Lower lobe of right lung (tissue), 2 donors: ENCODE measurements around the gene STRA6. TPM values are rescaled to one million over a fixed set of nuclear protein-coding genes. Genes with fewer than 3 reads are reported as not detected.

Experiments used
- ATAC-seq, 2 donors: fragments of 200-7000 bp; cut with Tn5 transposase; one replicate each; pipeline ENCODE4 v1.9.1; 2020 to 2022; ENCODE audit warnings: mild to moderate bottlenecking in 2 of 2, moderate library complexity in 2 of 2
- DNase-seq: peaks from one replicate; pipeline ENCODE4 v3.0.0-alpha.2; 2020
- H3K27ac ChIP-seq: fragments of 200-600 bp; one replicate; pipeline ENCODE4 v1.8.0; 2022
- H3K27me3 ChIP-seq: fragments of 200-600 bp; one replicate; pipeline ENCODE4 v1.8.0; 2022; ENCODE audit warnings: low read depth
- H3K36me3 ChIP-seq: fragments of 200-600 bp; one replicate; pipeline ENCODE4 v1.8.0; 2022; ENCODE audit warnings: mild to moderate bottlenecking
- H3K4me1 ChIP-seq: fragments of 200-600 bp; one replicate; pipeline ENCODE4 v1.8.0; 2022
- H3K4me3 ChIP-seq: fragments of 200-600 bp; one replicate; pipeline ENCODE4 v1.8.0; 2022; ENCODE audit warnings: mild to moderate bottlenecking
- H3K9me3 ChIP-seq: fragments of 200-600 bp; one replicate; pipeline ENCODE4 v1.8.0; 2022
- intact Hi-C: fragments of 100-400 bp; cut with DNase I; formaldehyde crosslinking; loops from one replicate; pipeline ENCODE4 v1.11.0; 2022
- total RNA-seq: library from RNA; stranded (reverse); fragmentation: NEBNext Ultra II Directional; extraction: Animal tissue kit (Norgen Biotek cat#: 25700); gene quantifications from one replicate; pipeline ENCODE4 v1.2.1, GENCODE V29; 2021
- TF ChIP-seq, protein P1 (sequence below): fragments of 200-600 bp; IDR thresholded peaks from one replicate; pipeline ENCODE4 v1.8.0; 2022; ENCODE audit warnings: antibody characterized with exemption, mild to moderate bottlenecking
- donor health status: DM: no; HTN: yes; CAD: no; lungs with severe emphysema.

STRA6 gene
- total RNA-seq, 1 donor from 2014 or later: not detected

DNA sequence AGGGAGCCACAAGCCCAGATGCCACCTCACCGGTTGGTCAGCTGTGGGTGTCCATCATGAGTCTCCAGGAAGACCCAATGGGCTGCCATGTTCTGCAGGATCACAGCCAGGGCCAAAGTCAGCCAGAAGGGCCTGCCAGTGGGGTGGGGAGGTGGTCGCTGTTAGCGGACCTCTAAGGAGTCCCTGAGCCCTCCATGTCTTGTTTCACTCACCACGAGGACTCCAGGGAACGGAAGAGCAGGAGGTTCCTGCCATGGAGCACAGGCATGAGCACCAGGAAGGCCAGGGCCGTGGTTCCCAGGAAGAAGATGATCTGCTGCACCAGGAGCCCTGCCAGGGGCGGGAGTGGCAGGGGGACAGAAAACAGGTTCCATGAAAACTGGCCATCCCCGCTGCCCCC is 20.5 kb downstream of the STRA6 start:
- peaks cover 27% of the 10 kb centered on the region for H3K4me1 ChIP-seq
- no peak overlapping the region for H3K4me3 ChIP-seq
- TF ChIP-seq, protein P1, sequence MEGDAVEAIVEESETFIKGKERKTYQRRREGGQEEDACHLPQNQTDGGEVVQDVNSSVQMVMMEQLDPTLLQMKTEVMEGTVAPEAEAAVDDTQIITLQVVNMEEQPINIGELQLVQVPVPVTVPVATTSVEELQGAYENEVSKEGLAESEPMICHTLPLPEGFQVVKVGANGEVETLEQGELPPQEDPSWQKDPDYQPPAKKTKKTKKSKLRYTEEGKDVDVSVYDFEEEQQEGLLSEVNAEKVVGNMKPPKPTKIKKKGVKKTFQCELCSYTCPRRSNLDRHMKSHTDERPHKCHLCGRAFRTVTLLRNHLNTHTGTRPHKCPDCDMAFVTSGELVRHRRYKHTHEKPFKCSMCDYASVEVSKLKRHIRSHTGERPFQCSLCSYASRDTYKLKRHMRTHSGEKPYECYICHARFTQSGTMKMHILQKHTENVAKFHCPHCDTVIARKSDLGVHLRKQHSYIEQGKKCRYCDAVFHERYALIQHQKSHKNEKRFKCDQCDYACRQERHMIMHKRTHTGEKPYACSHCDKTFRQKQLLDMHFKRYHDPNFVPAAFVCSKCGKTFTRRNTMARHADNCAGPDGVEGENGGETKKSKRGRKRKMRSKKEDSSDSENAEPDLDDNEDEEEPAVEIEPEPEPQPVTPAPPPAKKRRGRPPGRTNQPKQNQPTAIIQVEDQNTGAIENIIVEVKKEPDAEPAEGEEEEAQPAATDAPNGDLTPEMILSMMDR: no peak
- ATAC-seq (no peak), DNase-seq (peak; percentile 25)
- H3K36me3 ChIP-seq: no peaks in the 10 kb centered on the region
- intact Hi-C loops: no loop called here
- no peaks in the 10 kb centered on the region for H3K9me3 ChIP-seq
- no peak overlapping the region for H3K27ac ChIP-seq
- no peaks in the 10 kb centered on the region for H3K27me3 ChIP-seq

DNA sequence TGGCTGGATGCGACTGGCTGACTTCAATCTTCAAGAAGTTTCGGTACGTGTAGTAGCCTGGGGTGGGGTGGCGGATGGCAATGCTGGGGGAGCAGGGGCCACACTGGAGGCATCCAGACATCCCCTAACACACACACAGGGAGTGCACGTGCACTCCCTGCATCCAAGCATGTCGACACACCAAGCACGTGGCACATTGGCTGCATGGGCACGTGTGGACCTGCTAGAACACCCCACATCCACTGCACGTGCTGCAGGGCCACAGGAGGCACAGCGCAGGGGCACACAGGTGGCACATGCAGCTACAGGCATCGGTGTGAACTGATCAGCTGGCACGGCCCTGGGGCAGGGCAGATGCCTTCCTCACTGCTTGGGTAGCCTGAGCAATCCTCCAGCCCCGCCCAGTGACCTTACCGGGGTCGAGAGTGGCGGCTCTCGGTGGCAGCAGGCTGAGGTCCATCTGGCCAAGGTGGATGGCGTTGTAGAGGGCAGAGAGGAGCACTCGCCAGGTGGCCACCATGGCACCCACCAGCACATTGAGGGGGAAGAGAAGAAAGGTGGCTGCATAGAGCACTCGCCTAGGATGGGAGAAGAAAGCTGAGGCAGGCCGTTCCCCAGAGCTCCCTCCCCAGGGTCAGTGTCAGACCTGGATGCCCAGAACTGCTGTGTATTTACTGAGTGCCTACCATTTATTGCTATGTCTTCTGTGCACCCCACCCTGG is 21.5 kb downstream of the STRA6 start:
- H3K4me3 ChIP-seq: no peak overlapping the region
- intact Hi-C loops: no loop called here
- H3K4me1 ChIP-seq: peaks cover 36% of the 10 kb centered on the region
- no peak overlapping the region for H3K27ac ChIP-seq
- no peak for ATAC-seq
- H3K36me3 ChIP-seq: no peaks in the 10 kb centered on the region
- no peaks in the 10 kb centered on the region for H3K27me3 ChIP-seq
- TF ChIP-seq, protein P1: no peak
- H3K9me3 ChIP-seq: no peaks in the 10 kb centered on the region
- peak; percentile 41 for DNase-seq

DNA sequence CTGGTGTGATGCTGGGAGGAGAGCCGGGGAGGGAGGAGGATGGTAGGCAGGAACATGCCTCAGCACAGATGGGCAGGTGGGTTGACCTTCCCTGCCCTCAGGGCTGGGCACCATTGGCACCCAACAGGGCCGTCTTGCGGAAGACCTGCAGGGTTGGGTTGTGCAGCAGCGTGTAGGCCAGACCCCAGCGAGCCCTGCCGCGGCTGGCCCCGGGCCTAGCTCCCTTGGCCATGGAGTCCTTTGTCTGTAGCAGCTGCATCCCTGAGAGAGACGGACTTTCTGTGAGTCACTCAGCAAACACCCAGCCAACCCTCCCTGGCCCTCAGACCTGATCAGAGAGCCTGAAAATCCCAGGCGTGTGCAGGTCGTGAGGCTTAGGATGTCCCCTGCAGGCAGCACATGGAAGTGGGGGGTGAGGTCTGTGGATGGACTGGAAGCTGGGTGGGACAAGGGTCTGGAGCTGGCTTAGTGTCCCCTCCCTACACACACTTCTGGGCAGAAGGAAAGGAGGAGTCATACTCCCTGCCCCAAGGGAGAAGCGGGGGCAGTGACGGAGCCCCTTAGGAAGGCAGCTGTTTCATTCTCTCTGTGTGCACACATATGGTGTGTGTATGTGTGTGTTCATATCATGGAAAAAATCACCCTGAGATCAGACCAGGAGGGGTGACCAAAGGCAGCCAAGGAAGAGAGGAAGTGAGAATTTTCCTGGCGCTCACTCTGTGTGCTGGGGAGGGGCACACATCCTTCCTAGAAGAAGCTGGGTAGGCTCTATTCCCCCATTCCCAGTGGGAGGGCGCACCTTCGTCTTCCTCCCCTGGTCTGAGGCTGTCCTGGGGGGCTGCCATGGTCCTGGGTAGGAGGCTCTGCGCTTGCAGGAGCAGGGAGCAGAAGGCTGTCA is 22.4 kb downstream of the STRA6 start:
- Histone ChIP-seq H3K4me1 (peaks cover 36% of the 10 kb centered on the region), H3K27me3 (no peaks in the 10 kb centered on the region), H3K36me3 (no peaks in the 10 kb centered on the region), H3K9me3 (no peaks in the 10 kb centered on the region), H3K4me3 (no peak overlapping the region), H3K27ac (no peak overlapping the region)
- TF ChIP-seq, protein P1: no peak
- peak; percentile 4 to 29 for ATAC-seq
- intact Hi-C loops: no loop called here
- peak; percentile 32 for DNase-seq

DNA sequence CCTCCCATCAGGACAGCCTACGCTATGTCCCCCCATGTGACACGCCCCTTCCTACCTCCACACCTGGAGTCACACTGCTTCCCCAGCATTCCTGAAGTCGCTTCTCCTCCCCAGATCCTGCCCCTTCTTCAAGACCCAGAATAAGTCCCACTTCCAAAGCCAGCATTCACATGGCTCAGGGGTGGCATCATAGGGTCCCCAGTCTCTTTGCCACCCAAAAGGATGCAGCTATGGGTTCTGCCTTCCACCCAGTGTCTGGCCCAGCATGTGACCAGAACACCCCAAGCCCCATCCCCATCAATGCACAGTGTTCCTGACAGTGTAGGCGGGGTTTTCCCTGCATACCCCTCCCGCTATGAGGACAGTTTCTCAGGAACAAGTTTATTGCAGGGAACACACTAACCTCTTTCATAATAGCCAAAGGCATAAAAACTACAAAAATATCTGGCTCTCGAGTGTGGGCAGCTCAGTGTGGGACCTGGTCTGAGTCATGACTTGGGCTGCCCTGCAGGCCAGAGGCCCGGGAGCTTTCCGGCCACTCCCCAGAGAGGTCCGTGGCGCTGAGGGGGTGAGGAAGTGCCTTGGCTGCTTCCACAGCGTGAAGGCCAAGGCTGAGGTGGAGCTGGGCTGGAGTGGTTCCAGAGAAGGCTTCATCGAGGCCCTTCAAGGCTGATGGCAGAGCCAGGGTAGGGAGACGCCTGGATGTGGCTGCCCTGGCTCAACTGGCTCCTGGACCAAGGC is 23.3 kb downstream of the STRA6 start:
- Histone ChIP-seq H3K36me3 (no peaks in the 10 kb centered on the region), H3K9me3 (no peaks in the 10 kb centered on the region), H3K27me3 (no peaks in the 10 kb centered on the region), H3K4me3 (no peak overlapping the region), H3K4me1 (peaks cover 36% of the 10 kb centered on the region), H3K27ac (no peak overlapping the region)
- peak; percentile 64 to 72 for ATAC-seq
- intact Hi-C loops: no loop called here
- TF ChIP-seq, protein P1: no peak
- peak; percentile 53 for DNase-seq

DNA sequence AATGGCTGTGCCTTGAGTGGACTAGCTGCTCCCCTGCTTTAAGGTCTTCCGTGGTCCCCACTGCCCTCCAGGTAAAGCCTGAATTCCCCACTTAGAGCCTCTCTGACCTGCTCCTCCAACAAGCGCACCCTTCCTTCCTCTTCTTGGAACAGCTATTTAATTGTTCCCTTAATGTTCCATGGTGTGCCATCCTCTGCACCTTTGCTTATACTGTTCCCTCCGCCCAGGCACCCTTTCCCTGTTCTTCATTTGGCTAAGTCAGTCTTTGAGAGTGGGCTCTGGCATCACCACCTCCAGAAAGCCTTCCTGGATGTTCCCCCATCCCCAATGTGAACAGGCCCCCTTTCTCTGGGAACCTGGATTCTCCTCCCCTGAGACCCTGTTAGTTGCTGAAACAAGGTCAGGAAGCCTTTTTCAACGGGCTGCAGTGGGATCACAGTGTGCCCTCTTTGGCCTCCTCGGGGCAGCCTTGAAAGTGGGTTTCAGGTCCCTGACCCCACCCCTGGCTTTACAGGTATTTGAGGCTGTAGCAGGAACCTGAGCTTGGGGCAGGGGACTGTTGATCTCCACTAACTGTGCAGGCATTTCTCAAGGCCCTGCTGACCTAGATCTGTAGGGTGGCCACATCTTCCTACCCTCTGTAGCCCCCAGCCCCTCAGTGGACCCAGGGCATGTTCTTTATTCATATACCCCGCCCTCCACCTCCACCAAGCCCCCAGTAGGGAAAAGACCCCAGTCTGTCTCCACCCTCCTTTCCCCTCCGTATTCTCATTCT is 24.1 kb downstream of the STRA6 start:
- no peaks in the 10 kb centered on the region for H3K27me3 ChIP-seq
- H3K36me3 ChIP-seq: no peaks in the 10 kb centered on the region
- TF ChIP-seq, protein P1: no peak
- H3K9me3 ChIP-seq: no peaks in the 10 kb centered on the region
- H3K27ac ChIP-seq: no peak overlapping the region
- intact Hi-C loops: no loop called here
- peaks cover 36% of the 10 kb centered on the region for H3K4me1 ChIP-seq
- ATAC-seq (no peak), DNase-seq (peak; percentile 21)
- no peak overlapping the region for H3K4me3 ChIP-seq
